GM13976 (cell line): ENCODE results near the gene SOWAHA.

Source experiments
- DNase-seq: peaks from one replicate; pipeline ENCODE4 v3.0.0; 2012; ENCODE audit warnings: low spot score
- in situ Hi-C: fragments of 300-500 bp; cut with MboI; formaldehyde crosslinking; loops from one replicate; pipeline ENCODE4 v1.12.0; 2022; ENCODE audit warnings: low sequenced_read_pairs, mixed read lengths, inconsistent platforms; ENCODE audit not compliant: unreplicated experiment
- TF ChIP-seq, protein P1 (sequence below): IDR thresholded peaks from 2 replicates; pipeline ENCODE4 v1.5.1; 2012; ENCODE audit warnings: borderline replicate concordance, mild to moderate bottlenecking; ENCODE audit not compliant: insufficient read depth; ENCODE audit errors: extremely low read depth, missing control alignments, control extremely low read depth

SOWAHA gene

DNA sequence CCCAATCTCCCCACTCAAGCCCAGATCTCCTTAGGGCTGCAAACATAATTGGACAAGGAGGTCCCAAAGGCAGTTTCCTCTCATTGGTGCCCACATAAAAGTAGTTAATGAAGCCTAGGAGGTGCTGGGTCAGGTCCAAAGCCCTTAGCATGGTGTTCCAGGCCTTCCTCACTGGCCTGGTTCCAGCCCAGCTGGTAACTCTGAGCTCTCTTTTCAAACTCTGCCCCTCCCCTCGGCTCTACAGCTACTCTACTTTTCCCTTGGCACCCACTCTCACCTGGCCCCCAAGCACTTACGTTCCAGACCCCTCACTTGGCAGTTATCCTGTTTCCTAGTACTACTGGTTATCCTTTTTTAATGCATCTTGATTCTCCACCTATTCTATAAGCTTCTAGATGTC, 46.0 kb upstream of the SOWAHA start:
- DNase-seq, result no peak
- in situ Hi-C loops, result no loop called here
- TF ChIP-seq, protein P1, sequence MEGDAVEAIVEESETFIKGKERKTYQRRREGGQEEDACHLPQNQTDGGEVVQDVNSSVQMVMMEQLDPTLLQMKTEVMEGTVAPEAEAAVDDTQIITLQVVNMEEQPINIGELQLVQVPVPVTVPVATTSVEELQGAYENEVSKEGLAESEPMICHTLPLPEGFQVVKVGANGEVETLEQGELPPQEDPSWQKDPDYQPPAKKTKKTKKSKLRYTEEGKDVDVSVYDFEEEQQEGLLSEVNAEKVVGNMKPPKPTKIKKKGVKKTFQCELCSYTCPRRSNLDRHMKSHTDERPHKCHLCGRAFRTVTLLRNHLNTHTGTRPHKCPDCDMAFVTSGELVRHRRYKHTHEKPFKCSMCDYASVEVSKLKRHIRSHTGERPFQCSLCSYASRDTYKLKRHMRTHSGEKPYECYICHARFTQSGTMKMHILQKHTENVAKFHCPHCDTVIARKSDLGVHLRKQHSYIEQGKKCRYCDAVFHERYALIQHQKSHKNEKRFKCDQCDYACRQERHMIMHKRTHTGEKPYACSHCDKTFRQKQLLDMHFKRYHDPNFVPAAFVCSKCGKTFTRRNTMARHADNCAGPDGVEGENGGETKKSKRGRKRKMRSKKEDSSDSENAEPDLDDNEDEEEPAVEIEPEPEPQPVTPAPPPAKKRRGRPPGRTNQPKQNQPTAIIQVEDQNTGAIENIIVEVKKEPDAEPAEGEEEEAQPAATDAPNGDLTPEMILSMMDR, result no peak

DNA sequence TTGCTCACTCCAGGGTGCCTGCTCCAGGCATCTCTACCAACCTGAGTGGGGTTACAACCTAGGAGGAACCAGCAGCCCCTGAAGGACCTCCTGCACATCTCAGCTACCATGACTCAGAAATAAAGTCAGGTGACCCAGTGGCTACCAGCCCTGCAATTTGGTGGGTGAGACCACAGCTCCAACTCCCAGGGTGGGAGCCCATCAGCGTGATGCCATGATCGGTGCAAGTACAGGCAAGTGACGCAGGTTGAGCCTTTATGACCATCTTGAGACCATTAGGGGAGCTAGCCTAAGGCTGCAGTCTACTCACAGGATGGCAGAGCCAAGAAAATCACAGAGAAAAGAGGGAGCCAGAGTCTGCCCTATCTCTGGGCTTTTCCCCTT, 44.6 kb upstream of the SOWAHA start:
- TF ChIP-seq, protein P1, result no peak
- in situ Hi-C loops, result no loop called here
- DNase-seq, result no peak

DNA sequence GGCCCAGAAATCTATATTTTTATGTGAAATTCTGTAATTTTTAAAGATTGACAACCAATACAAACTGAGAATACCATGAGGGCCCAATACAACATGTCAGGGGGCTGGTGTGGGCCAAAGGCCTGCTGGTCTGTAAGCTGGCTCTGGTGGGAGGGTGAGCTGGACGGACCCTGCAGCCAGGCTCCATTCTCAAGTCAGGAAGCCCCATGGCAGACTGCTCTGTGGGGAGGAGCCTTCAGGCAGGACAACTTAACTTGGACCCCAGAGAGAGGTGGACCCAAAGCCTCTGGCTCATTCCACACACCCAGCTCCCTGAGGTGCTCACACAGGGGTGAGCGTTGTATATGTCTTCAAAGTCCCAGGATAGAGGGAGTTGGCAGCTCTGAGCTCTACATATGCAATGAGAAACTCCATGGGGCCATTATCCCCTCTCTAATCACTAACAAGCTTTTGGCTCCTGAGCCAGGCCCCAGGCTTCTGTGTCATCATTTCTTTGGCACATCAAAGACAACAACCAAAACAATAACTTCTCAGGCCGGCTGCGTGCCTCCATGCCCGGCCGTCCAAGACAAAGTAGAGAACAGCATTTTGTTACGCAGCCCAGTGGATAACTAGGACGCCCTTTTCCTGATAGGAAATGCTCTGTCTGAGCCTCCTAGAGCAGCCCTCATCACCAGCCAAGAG, 42.5 kb upstream of the SOWAHA start:
- in situ Hi-C loops, result no loop called here

DNA sequence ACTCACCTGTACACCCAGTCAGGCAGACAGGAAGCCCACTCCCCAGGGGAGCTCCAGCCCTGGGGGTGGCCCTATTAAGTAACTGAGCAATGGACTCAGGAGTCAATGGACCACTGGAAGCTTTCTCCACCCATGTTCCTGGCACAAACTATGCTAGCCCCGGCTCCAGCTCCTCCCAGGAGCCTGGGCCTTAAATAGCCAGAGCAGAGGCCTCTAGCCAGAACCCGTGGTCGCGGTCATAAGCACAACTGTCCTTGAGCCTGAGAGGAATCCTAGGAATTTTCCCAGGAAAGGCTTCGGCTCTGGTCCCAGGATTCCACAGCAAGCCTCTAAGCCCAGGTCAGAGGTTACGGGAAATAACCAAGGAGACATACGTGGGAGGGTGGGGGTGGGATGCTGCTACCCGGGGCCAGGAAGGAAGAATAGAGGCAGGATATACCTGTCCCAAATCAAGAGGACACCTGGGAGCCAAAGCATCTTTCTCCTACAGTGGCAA, 41.6 kb upstream of the SOWAHA start:
- in situ Hi-C loops, result no loop called here
- no peak for DNase-seq
- TF ChIP-seq, protein P1, result no peak

More for the DNA sequence above, 42.5 kb upstream of the SOWAHA start:
- DNase-seq, result no peak
- TF ChIP-seq, protein P1, result no peak

DNA sequence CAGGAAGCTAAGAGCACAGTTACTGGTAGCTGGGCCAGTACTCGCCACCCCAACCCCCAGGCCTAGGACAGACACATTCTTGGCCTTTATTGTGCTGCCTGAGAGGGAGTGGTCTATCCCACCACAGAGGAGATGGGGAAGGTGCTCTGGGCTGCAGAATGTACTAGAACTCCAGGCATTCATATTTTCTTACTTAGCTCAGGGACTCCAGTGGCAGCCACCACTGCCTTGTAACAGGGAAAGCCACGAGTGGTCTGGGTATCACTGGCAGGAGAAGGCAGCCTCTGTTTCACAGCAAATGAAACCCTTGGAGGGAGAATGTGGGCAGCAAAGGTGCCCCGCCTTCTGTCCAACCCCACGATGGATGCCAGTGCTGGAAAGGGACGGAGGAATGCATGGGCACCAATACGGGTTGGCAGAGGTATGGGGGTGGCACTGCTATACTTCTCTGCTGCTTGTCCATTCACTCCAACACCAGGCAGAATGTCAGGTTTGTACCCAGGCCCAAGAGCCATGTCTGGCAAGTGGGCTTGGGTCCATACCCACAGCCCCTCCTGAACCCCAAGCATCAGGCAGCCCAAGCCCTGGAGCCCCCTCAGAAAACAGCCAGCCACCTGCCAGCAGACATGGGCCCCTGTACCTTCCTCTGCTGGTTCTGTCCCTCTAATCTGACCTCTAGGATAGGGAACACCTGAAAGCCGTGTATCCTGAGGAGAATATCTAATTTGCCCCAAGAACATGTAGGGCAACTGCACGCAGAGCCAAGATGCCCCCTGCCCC, 40.6 kb upstream of the SOWAHA start:
- in situ Hi-C loops, result no loop called here
- TF ChIP-seq, protein P1, result no peak
- DNase-seq, result no peak

DNA sequence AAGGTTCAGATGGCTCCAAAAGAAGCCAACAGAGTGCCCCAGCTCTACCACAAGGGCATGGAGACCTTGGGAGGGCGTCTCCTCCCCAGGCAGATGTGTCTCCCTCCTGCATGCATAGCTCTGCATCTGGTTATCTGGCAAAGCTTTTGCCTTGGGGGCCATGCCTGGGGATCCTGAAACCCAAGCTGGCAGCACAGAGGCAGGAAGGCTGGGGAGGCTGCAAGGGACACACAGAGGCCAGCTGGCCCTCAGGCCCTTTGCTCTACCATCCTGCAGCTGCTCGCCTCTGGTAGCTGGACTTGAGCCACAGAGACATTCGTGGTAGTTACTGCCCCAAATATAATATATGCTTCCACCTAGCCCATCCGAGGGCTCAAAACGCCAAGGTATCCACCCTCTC, 40.0 kb upstream of the SOWAHA start:
- DNase-seq, result no peak
- in situ Hi-C loops, result no loop called here
- TF ChIP-seq, protein P1, result no peak
